ENCODE results near the gene ANKRD44.

DNA sequence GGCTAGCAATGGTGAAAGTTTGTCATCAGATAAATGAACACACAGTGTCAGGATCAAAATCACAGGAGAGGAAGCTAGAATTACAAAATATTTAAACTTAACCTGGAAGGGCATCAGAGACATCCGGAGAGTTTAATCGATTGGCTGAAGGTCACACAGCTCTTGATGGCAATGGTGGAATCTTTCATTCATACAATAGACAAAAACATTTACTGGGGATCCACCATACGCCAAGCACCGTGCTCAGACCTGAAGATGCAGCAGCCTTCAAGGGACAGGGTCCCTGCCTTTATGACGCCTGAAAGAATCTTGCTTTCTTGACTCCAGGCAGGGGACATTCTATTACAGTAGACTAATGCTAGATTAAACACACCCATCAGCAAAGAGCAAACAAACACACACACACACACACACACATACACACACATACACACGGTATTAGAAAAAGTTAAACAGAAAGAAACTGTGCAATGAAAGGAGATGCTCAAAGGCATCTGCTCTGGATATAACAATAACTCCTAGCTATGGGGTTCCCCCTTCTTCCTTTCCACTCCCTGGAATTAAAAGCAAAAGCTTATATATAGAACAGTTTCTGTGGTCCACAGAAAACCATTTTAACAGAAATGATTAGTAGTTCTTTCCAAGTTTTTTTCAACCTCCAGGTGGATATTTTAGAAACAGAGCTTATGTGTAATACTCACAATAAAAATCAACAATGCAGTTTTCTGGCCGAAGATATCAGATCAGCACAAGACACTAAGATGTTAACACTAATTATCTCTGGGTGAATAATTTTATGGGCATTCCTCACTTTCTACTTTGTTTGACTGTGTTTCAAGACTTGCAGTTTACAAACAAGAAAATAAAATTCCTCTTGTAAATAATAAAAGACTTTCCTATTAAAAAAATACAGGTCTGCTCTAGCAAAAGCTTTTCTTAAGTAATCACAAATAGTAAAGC, 151.7 kb downstream of the ANKRD44 start:
- TF ChIP-seq, protein P1, sequence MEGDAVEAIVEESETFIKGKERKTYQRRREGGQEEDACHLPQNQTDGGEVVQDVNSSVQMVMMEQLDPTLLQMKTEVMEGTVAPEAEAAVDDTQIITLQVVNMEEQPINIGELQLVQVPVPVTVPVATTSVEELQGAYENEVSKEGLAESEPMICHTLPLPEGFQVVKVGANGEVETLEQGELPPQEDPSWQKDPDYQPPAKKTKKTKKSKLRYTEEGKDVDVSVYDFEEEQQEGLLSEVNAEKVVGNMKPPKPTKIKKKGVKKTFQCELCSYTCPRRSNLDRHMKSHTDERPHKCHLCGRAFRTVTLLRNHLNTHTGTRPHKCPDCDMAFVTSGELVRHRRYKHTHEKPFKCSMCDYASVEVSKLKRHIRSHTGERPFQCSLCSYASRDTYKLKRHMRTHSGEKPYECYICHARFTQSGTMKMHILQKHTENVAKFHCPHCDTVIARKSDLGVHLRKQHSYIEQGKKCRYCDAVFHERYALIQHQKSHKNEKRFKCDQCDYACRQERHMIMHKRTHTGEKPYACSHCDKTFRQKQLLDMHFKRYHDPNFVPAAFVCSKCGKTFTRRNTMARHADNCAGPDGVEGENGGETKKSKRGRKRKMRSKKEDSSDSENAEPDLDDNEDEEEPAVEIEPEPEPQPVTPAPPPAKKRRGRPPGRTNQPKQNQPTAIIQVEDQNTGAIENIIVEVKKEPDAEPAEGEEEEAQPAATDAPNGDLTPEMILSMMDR (IDR thresholded peaks at IDR 0.05) = no peak
- TF ChIP-seq ZNF232 (CRISPR knock-in tag; IDR thresholded peaks at IDR 0.05) (no peak), TEAD4 (CRISPR knock-in tag; IDR thresholded peaks at IDR 0.05) (no peak), ZBTB21 (CRISPR knock-in tag; IDR thresholded peaks at IDR 0.05; ENCODE audit: borderline replicate concordance) (no peak)
- TF ChIP-seq, protein P2, sequence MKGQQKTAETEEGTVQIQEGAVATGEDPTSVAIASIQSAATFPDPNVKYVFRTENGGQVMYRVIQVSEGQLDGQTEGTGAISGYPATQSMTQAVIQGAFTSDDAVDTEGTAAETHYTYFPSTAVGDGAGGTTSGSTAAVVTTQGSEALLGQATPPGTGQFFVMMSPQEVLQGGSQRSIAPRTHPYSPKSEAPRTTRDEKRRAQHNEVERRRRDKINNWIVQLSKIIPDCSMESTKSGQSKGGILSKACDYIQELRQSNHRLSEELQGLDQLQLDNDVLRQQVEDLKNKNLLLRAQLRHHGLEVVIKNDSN (CRISPR knock-in tag; IDR thresholded peaks at IDR 0.05) = no peak
- TF ChIP-seq, protein P3, sequence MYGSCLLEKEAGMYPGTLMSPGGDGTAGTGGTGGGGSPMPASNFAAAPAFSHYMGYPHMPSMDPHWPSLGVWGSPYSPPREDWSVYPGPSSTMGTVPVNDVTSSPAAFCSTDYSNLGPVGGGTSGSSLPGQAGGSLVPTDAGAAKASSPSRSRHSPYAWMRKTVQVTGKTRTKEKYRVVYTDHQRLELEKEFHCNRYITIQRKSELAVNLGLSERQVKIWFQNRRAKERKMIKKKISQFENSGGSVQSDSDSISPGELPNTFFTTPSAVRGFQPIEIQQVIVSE (CRISPR knock-in tag; IDR thresholded peaks at IDR 0.05; ENCODE audit: borderline replicate concordance) = no peak
